Effector memory CD8-positive, alpha-beta T cell (primary cell): ENCODE data around the gene CTSF.
"Not testable (repeated sequence)": the region's sequence is repeated elsewhere in the genome, so short reads cannot be mapped to it uniquely, and the experiment has no call there.

ENCODE experiments used
- ATAC-seq: fragments of 150-1000 bp; cut with Tn5 transposase; replicated peaks from 2 replicates; pipeline ENCODE4 v1.10.0; 2021; ENCODE audit warnings: mild to moderate bottlenecking, moderate library complexity
- DNase-seq, 3 experiments: peaks; one replicate each; pipeline ENCODE4 v3.0.0; 2021
- H3K27ac Mint-ChIP-seq, 2 donors: one replicate each; pipeline ENCODE4 v1.8.0; 2022; ENCODE audit warnings: mild to moderate bottlenecking in 2 of 2, mixed read lengths in 2 of 2, moderate library complexity in 2 of 2
- H3K27me3 Mint-ChIP-seq, 2 donors: one replicate each; pipeline ENCODE4 v1.8.0; 2022; ENCODE audit warnings: mixed read lengths in 2 of 2
- H3K36me3 Mint-ChIP-seq: one replicate; pipeline ENCODE4 v1.8.0; 2022; ENCODE audit warnings: mild to moderate bottlenecking, moderate library complexity, mixed read lengths; ENCODE audit not compliant: insufficient read depth
- H3K4me1 Mint-ChIP-seq, 2 donors: one replicate each; pipeline ENCODE4 v1.8.0; 2022; ENCODE audit warnings: low read depth in 2 of 2, mixed read lengths in 2 of 2
- H3K4me3 Mint-ChIP-seq, 2 donors: one replicate each; pipeline ENCODE4 v1.8.0; 2022; ENCODE audit warnings: mild to moderate bottlenecking in 2 of 2, mixed read lengths in 2 of 2, moderate library complexity in 2 of 2
- H3K9me3 Mint-ChIP-seq, 2 donors: one replicate each; pipeline ENCODE4 v1.8.0; 2022; ENCODE audit warnings: mixed read lengths in 2 of 2
- total RNA-seq, 9 experiments: gene quantifications; one replicate each; lab custom pipeline; 2026; lab: John Stamatoyannopoulos, UW

Gene CTSF
- total RNA-seq: 0.79 to 32.4 (median 10.9) reads per million in 9 experiments

- peak; percentile 38 to 55 (median 54) for DNase-seq
- Mint-ChIP-seq H3K27me3 (peaks cover 14 to 21% of the 10 kb centered on the region in 2 donors), H3K27ac (no peak within 1 kb of the TSS), H3K9me3 (no peaks in the 10 kb centered on the region), H3K4me1 (peaks cover 0 to 13% of the 10 kb centered on the region in 2 donors), H3K4me3 (peak within 1 kb of the TSS; percentile 75 to 81), H3K36me3 (no peaks in the 10 kb centered on the region)
- ATAC-seq: peak; percentile 95
Observed at GRCh38 chr11:66568124-66568916, at the start of gene CTSF. CTSF (minus strand) TSS chr11:66568606; CDS start chr11:66568486, 120 bp downstream.

- ATAC-seq (no peak), DNase-seq (peak in 1 of 3 experiments; percentile 24)
- H3K4me1 Mint-ChIP-seq: peaks cover 52 to 64% of the 10 kb centered on the region in 2 donors
- H3K9me3 Mint-ChIP-seq: no peaks in the 10 kb centered on the region
- H3K36me3 Mint-ChIP-seq: peaks cover 59% of the 10 kb centered on the region
- H3K27me3 Mint-ChIP-seq: no peaks in the 10 kb centered on the region
- H3K27ac Mint-ChIP-seq: peak overlapping the region; percentile 98 to 100
- H3K4me3 Mint-ChIP-seq: peak overlapping the region; percentile 97 to 99
Observed at GRCh38 chr11:66617155-66617834, 48.9 kb upstream of the CTSF start.

- peak; percentile 80 for ATAC-seq
- Mint-ChIP-seq H3K36me3 (peaks cover 52% of the 10 kb centered on the region), H3K4me3 (peak within 1 kb of the TSS; percentile 97 to 99), H3K4me1 (peaks cover 46 to 57% of the 10 kb centered on the region in 2 donors), H3K9me3 (no peaks in the 10 kb centered on the region), H3K27me3 (no peaks in the 10 kb centered on the region), H3K27ac (peak within 1 kb of the TSS; percentile 98 to 100)
- peak; percentile 96 to 98 (median 97) for DNase-seq
Observed at GRCh38 chr11:66616379-66617154, 48.2 kb upstream of the CTSF start, which contains the start of gene RBM14. RBM14 (plus strand) TSS chr11:66616630; CDS start chr11:66616721, 91 bp downstream.

GRCh38 chr11:66614073-66614472 is 45.7 kb upstream of the CTSF start:
- DNase-seq (no peak), ATAC-seq (no peak)
- no peak overlapping the region for H3K4me3 Mint-ChIP-seq
- no peaks in the 10 kb centered on the region for H3K27me3 Mint-ChIP-seq
- H3K4me1 Mint-ChIP-seq: peaks cover 33 to 41% of the 10 kb centered on the region in 2 donors
- H3K9me3 Mint-ChIP-seq: no peaks in the 10 kb centered on the region
- peaks cover 30% of the 10 kb centered on the region for H3K36me3 Mint-ChIP-seq
- H3K27ac Mint-ChIP-seq: no peak overlapping the region

- peaks cover 17 to 25% of the 10 kb centered on the region in 2 donors for H3K4me1 Mint-ChIP-seq
- DNase-seq (no peak), ATAC-seq (no peak)
- no peak overlapping the region for H3K27ac Mint-ChIP-seq
- H3K4me3 Mint-ChIP-seq: no peak overlapping the region
- H3K36me3 Mint-ChIP-seq: peaks cover 14% of the 10 kb centered on the region
- H3K9me3 Mint-ChIP-seq: no peaks in the 10 kb centered on the region
- no peaks in the 10 kb centered on the region for H3K27me3 Mint-ChIP-seq
Observed at GRCh38 chr11:66612458-66612857, 44.1 kb upstream of the CTSF start.

- no peaks in the 10 kb centered on the region for H3K9me3 Mint-ChIP-seq
- H3K4me1 Mint-ChIP-seq: peaks cover 2 to 5% of the 10 kb centered on the region in 2 donors
- peaks cover 5% of the 10 kb centered on the region for H3K36me3 Mint-ChIP-seq
- peak overlapping the region; percentile 44 for H3K27ac Mint-ChIP-seq
- H3K4me3 Mint-ChIP-seq: no peak overlapping the region
- no peaks in the 10 kb centered on the region for H3K27me3 Mint-ChIP-seq
- peak; percentile 36 for ATAC-seq
- DNase-seq: no peak
Observed at GRCh38 chr11:66609721-66610617, 41.6 kb upstream of the CTSF start.

GRCh38 chr11:66607126-66607834 is 38.9 kb upstream of the CTSF start:
- Mint-ChIP-seq H3K4me1 (peaks cover 2 to 5% of the 10 kb centered on the region in 2 donors), H3K9me3 (no peaks in the 10 kb centered on the region), H3K4me3 (no peak overlapping the region), H3K27me3 (no peaks in the 10 kb centered on the region), H3K36me3 (peaks cover 7% of the 10 kb centered on the region), H3K27ac (no peak overlapping the region)
- ATAC-seq (no peak), DNase-seq (no peak)

- H3K4me3 Mint-ChIP-seq, H3K27ac Mint-ChIP-seq, H3K27me3 Mint-ChIP-seq, DNase-seq, ATAC-seq, H3K9me3 Mint-ChIP-seq, H3K36me3 Mint-ChIP-seq, H3K4me1 Mint-ChIP-seq: not testable (repeated sequence)
Observed at GRCh38 chr11:66606608-66607007, 38.2 kb upstream of the CTSF start.

- H3K9me3 Mint-ChIP-seq: no peaks in the 10 kb centered on the region
- H3K4me3 Mint-ChIP-seq: no peak overlapping the region
- DNase-seq (no peak), ATAC-seq (no peak)
- H3K27ac Mint-ChIP-seq: peak overlapping the region in 1 of 2 donors; percentile 24
- H3K27me3 Mint-ChIP-seq: no peaks in the 10 kb centered on the region
- H3K36me3 Mint-ChIP-seq: peaks cover 10% of the 10 kb centered on the region
- peaks cover 0 to 2% of the 10 kb centered on the region in 2 donors for H3K4me1 Mint-ChIP-seq
Observed at GRCh38 chr11:66604155-66604554, 35.7 kb upstream of the CTSF start.

GRCh38 chr11:66603072-66603471 is 34.7 kb upstream of the CTSF start:
- no peak for DNase-seq
- H3K4me3 Mint-ChIP-seq: no peak overlapping the region
- no peak for ATAC-seq
- H3K27me3 Mint-ChIP-seq: no peaks in the 10 kb centered on the region
- H3K9me3 Mint-ChIP-seq: no peaks in the 10 kb centered on the region
- H3K27ac Mint-ChIP-seq: no peak overlapping the region
- peaks cover 10% of the 10 kb centered on the region for H3K36me3 Mint-ChIP-seq
- H3K4me1 Mint-ChIP-seq: peaks cover 0 to 2% of the 10 kb centered on the region in 2 donors

DNA sequence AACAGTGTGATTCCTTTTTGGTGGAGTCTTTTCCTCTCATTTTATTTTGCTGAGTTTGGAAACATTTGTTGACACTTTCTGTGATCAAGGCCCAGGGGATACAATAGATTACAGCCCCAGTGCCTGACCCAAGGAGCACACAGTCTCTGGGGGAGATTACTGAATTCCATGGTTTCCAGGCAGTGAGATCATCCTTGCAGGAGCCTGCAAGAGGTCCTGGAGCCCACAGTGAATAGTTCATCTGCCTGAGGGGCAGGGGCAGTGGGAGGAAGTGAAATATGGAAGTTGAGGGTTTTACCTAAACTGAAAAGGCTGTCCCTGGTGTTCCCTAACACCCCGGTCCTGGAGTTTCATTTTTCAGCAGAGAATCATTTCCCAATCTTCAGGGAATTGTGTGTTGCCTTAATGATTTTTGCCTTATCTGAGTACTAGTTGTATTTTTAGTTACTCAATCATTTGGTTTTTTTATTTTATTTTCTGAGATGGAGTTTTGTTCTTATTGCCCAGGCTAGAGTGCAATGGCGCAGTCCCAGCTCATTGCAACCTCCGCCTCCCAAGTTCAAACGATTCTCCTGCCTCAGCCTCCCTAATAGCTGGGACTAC is 32.3 kb upstream of the CTSF start:
- ATAC-seq: no peak
- H3K36me3 Mint-ChIP-seq: peaks cover 7% of the 10 kb centered on the region

DNA sequence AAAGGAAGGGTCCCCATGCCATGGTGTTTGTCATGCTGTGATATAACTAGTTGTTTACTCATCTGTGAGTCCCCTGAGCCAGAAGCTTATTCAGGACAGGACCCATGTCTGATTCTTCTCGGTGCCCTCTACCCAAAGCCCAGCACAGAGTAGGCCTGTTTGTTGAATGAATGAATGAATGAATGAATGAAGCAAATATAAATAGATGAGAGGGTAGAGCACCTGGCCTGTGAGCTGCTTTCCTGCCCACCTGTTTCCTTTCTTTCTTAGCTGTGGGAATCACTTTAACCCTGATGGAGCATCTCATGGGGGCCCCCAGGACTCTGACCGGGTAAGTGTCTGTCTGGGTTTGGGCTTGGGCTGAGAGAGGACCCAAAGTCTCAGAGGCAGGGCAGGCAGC is 31.8 kb upstream of the CTSF start:
- H3K36me3 Mint-ChIP-seq: peaks cover 7% of the 10 kb centered on the region
- H3K4me1 Mint-ChIP-seq: peaks cover 5 to 10% of the 10 kb centered on the region in 2 donors
- no peaks in the 10 kb centered on the region for H3K9me3 Mint-ChIP-seq
- H3K27ac Mint-ChIP-seq: no peak overlapping the region
- no peak for DNase-seq
- H3K27me3 Mint-ChIP-seq: no peaks in the 10 kb centered on the region
- H3K4me3 Mint-ChIP-seq: no peak overlapping the region
- no peak for ATAC-seq

More for the DNA sequence above, 32.3 kb upstream of the CTSF start:
- Mint-ChIP-seq H3K9me3 (no peaks in the 10 kb centered on the region), H3K27me3 (no peaks in the 10 kb centered on the region), H3K4me3 (no peak overlapping the region), H3K4me1 (peaks cover 0 to 5% of the 10 kb centered on the region in 2 donors), H3K27ac (no peak overlapping the region)
- DNase-seq: no peak
